RWPE2 (cell line): ENCODE data around the gene GRHL1.

Experiments used
- ATAC-seq: fragments of 200-7000 bp; cut with Tn5 transposase; 3 replicates; pipeline ENCODE4 v1.9.1; 2021; ENCODE audit warnings: low read depth
- DNase-seq: peaks from one replicate; pipeline ENCODE4 v3.0.0-alpha.2; 2020; ENCODE audit warnings: low spot score
- H3K27ac ChIP-seq: fragments of 450-650 bp; 2 replicates; pipeline ENCODE4 v1.5.1; 2017; ENCODE audit warnings: mild to moderate bottlenecking; ENCODE audit not compliant: poor library complexity, severe bottlenecking
- H3K27me3 ChIP-seq: fragments of 250-450 bp; sonication (Bioruptor Pico); 2 replicates; pipeline ENCODE4 v1.5.1; 2021; ENCODE audit warnings: mild to moderate bottlenecking, moderate library complexity; ENCODE audit not compliant: insufficient read depth, poor library complexity, severe bottlenecking
- H3K36me3 ChIP-seq: fragments of 250-450 bp; sonication (Bioruptor Pico); 2 replicates; pipeline ENCODE4 v1.5.1; 2020; ENCODE audit warnings: low read depth, mild to moderate bottlenecking, moderate library complexity
- H3K4me1 ChIP-seq: fragments of 250-450 bp; sonication (Bioruptor Pico); 2 replicates; pipeline ENCODE4 v1.5.1; 2021; ENCODE audit warnings: mild to moderate bottlenecking, moderate library complexity; ENCODE audit not compliant: insufficient read depth, poor library complexity, severe bottlenecking
- H3K4me3 ChIP-seq: fragments of 250-450 bp; sonication (Bioruptor Pico); 2 replicates; pipeline ENCODE4 v1.5.1; 2021; ENCODE audit warnings: mild to moderate bottlenecking, moderate library complexity; ENCODE audit not compliant: severe bottlenecking
- H3K9me3 ChIP-seq: fragments of 250-450 bp; sonication (Bioruptor Pico); 2 replicates; pipeline ENCODE4 v1.5.1; 2021; ENCODE audit warnings: mild to moderate bottlenecking, moderate library complexity; ENCODE audit not compliant: severe bottlenecking
- TF ChIP-seq, protein P1 (sequence below): fragments of 450-650 bp; IDR thresholded peaks from one replicate; pipeline ENCODE4 v1.5.1; 2017; ENCODE audit warnings: mild to moderate bottlenecking, moderate library complexity; ENCODE audit not compliant: poor library complexity, severe bottlenecking

GRHL1 gene

GRCh38 chr2:10000541-10000940, 49.0 kb downstream of the GRHL1 start:
- Histone ChIP-seq H3K9me3 (no peaks in the 10 kb centered on the region), H3K36me3 (no peaks in the 10 kb centered on the region), H3K4me3 (no peak overlapping the region), H3K27me3 (no peaks in the 10 kb centered on the region), H3K27ac (no peak overlapping the region), H3K4me1 (no peaks in the 10 kb centered on the region)
- DNase-seq (no peak), ATAC-seq (no peak)
- TF ChIP-seq, protein P1, sequence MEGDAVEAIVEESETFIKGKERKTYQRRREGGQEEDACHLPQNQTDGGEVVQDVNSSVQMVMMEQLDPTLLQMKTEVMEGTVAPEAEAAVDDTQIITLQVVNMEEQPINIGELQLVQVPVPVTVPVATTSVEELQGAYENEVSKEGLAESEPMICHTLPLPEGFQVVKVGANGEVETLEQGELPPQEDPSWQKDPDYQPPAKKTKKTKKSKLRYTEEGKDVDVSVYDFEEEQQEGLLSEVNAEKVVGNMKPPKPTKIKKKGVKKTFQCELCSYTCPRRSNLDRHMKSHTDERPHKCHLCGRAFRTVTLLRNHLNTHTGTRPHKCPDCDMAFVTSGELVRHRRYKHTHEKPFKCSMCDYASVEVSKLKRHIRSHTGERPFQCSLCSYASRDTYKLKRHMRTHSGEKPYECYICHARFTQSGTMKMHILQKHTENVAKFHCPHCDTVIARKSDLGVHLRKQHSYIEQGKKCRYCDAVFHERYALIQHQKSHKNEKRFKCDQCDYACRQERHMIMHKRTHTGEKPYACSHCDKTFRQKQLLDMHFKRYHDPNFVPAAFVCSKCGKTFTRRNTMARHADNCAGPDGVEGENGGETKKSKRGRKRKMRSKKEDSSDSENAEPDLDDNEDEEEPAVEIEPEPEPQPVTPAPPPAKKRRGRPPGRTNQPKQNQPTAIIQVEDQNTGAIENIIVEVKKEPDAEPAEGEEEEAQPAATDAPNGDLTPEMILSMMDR = no peak

- DNase-seq (no peak), ATAC-seq (no peak)
- Histone ChIP-seq H3K27ac (no peak overlapping the region), H3K4me3 (no peak overlapping the region), H3K9me3 (no peaks in the 10 kb centered on the region), H3K27me3 (no peaks in the 10 kb centered on the region), H3K4me1 (no peaks in the 10 kb centered on the region), H3K36me3 (no peaks in the 10 kb centered on the region)
- TF ChIP-seq, protein P1 = no peak
Measured at GRCh38 chr2:10001586-10001985, 50.1 kb downstream of the GRHL1 start.

GRCh38 chr2:10002109-10002508, 50.6 kb downstream of the GRHL1 start:
- no peak for ATAC-seq
- TF ChIP-seq, protein P1 = no peak

DNA sequence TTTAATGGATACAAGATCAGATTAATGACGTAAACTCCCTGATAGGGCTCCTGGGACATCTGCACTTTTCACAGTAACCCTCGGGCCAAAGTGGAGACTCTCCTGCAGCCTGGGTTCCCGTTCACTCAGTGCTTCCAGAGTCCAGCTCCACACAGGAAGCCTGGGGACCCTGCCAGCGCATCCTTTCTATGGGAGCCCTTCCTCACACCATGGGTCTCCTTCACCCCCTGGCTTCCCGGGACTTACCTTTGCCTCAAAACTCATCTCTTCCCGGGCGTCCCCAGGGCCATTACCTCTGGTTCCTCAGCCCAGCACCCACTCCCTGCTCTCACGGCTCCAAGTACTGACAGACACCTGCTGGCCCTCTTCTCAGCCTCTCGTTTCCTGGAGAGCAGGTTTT, 51.2 kb downstream of the GRHL1 start:
- no peaks in the 10 kb centered on the region for H3K9me3 ChIP-seq
- no peaks in the 10 kb centered on the region for H3K4me1 ChIP-seq
- no peak overlapping the region for H3K27ac ChIP-seq
- DNase-seq (no peak), ATAC-seq (no peak)
- TF ChIP-seq, protein P1 = no peak
- H3K4me3 ChIP-seq = no peak overlapping the region
- no peaks in the 10 kb centered on the region for H3K36me3 ChIP-seq
- H3K27me3 ChIP-seq = no peaks in the 10 kb centered on the region

More at GRCh38 chr2:10002109-10002508, 50.6 kb downstream of the GRHL1 start:
- Histone ChIP-seq H3K4me1 (no peaks in the 10 kb centered on the region), H3K36me3 (no peaks in the 10 kb centered on the region), H3K9me3 (no peaks in the 10 kb centered on the region), H3K27me3 (no peaks in the 10 kb centered on the region), H3K27ac (no peak overlapping the region), H3K4me3 (no peak overlapping the region)
- DNase-seq = no peak

DNA sequence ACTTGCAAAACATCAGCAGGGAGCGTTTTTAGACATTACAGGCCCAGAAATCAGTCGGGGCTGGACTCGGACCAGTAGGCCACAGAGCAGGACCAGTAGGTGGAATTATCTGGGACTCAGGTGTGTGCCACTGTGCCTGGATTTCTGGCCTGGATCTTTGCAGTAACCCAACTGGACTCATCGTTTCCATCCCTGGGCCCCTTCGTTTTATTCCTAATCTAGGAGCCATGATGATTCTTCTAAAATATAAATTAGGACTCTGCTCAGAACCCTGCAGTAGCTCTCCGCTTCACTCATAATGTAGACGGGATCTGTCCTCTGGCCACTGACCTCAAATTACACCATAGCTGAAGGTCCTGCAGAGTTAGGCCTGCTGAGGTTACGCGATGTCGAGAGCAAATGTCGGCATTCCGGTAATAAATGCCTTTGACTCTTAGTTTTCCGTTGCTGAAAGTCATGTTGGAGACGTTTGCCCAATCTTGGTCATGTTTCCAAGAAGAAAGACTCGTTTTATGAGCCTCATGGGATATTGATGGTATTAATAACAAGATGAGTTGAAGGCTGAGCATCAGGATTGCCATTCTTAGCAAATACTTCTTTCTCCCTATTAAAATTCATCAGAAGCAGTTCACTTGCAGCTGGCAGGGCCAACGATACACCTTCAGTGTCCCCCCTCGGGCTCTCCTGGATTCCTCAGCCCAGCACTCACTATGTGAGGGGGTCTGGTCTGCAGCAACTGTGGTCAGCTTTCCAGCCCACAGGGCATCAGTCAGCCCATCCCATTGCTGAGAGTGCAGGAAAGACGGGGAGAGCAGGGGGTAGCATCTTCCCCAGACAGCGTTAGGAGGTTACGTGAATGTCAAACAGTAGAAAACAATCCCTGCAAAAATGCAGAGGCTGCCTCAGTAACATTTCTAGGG, 52.0 kb downstream of the GRHL1 start:
- Histone ChIP-seq H3K27me3 (no peaks in the 10 kb centered on the region), H3K9me3 (no peaks in the 10 kb centered on the region), H3K36me3 (no peaks in the 10 kb centered on the region), H3K27ac (no peak overlapping the region), H3K4me3 (no peak overlapping the region), H3K4me1 (no peaks in the 10 kb centered on the region)
- no peak for DNase-seq
- TF ChIP-seq, protein P1 = no peak
- ATAC-seq = no peak
